Endothelial cell (in vitro differentiated cells): ENCODE measurements around the gene HCRTR1. TPM values are rescaled to one million over a fixed set of nuclear protein-coding genes. Genes with fewer than 3 reads are reported as not detected.

Experiments used
- DNase-seq: peaks from one replicate; pipeline ENCODE4 v3.0.0; 2021; ENCODE audit warnings: low spot score
- H3K27ac Mint-ChIP-seq: one replicate; pipeline ENCODE4 v1.8.0; 2021; ENCODE audit warnings: mixed read lengths, inconsistent platforms; ENCODE audit not compliant: unreplicated experiment
- H3K27me3 Mint-ChIP-seq: one replicate; pipeline ENCODE4 v1.8.0; 2021; ENCODE audit warnings: mild to moderate bottlenecking, moderate library complexity, mixed read lengths, inconsistent platforms; ENCODE audit not compliant: unreplicated experiment
- H3K36me3 Mint-ChIP-seq: one replicate; pipeline ENCODE4 v1.8.0; 2021; ENCODE audit warnings: mild to moderate bottlenecking, low read depth, mixed read lengths, inconsistent platforms; ENCODE audit not compliant: unreplicated experiment
- H3K4me1 Mint-ChIP-seq: one replicate; pipeline ENCODE4 v1.8.0; 2021; ENCODE audit warnings: mild to moderate bottlenecking, mixed read lengths, inconsistent platforms; ENCODE audit not compliant: unreplicated experiment
- H3K4me3 Mint-ChIP-seq: one replicate; pipeline ENCODE4 v1.8.0; 2021; ENCODE audit warnings: mild to moderate bottlenecking, mixed read lengths, inconsistent platforms; ENCODE audit not compliant: unreplicated experiment
- H3K9me3 Mint-ChIP-seq: one replicate; pipeline ENCODE4 v1.8.0; 2021; ENCODE audit warnings: mixed read lengths, inconsistent platforms; ENCODE audit not compliant: unreplicated experiment
- CTCF ChIP-seq: fragments of 200-600 bp; sonication (generic); IDR thresholded peaks from one replicate; pipeline ENCODE4 v1.5.0; 2021; ENCODE audit warnings: antibody characterized with exemption; ENCODE audit not compliant: unreplicated experiment
- total RNA-seq: library from RNA; stranded (reverse); fragmentation: NEBNext Ultra II Directional; extraction: Animal tissue kit (Norgen Biotek cat#: 25700); gene quantifications from one replicate; pipeline ENCODE4 v1.2.1, GENCODE V29; 2021; ENCODE audit not compliant: unreplicated experiment

HCRTR1 gene
- total RNA-seq, 1 donor from 2014 or later = not detected

GRCh38 chr1:31615414-31615813 is 2.1 kb upstream of the HCRTR1 start:
- no peak for DNase-seq
- Mint-ChIP-seq H3K36me3 (peaks cover 5% of the 10 kb centered on the region), H3K27ac (no peak overlapping the region), H3K4me3 (no peak overlapping the region), H3K9me3 (no peaks in the 10 kb centered on the region), H3K27me3 (peaks cover 13% of the 10 kb centered on the region), H3K4me1 (peaks cover 25% of the 10 kb centered on the region)
- no peak for TF ChIP-seq CTCF

- H3K4me3 Mint-ChIP-seq = peak overlapping the region; percentile 40
- no peak for TF ChIP-seq CTCF
- H3K27me3 Mint-ChIP-seq = peaks cover 13% of the 10 kb centered on the region
- peaks cover 5% of the 10 kb centered on the region for H3K36me3 Mint-ChIP-seq
- H3K9me3 Mint-ChIP-seq = no peaks in the 10 kb centered on the region
- H3K27ac Mint-ChIP-seq = no peak overlapping the region
- no peak for DNase-seq
- H3K4me1 Mint-ChIP-seq = peaks cover 27% of the 10 kb centered on the region
Measured at GRCh38 chr1:31615939-31616338, 1.6 kb upstream of the HCRTR1 start.

GRCh38 chr1:31617916-31618746 is 642 bp downstream of the HCRTR1 start:
- peak; percentile 79 for DNase-seq
- no peak overlapping the region for H3K27ac Mint-ChIP-seq
- H3K9me3 Mint-ChIP-seq = no peaks in the 10 kb centered on the region
- H3K4me1 Mint-ChIP-seq = peaks cover 21% of the 10 kb centered on the region
- H3K36me3 Mint-ChIP-seq = peaks cover 5% of the 10 kb centered on the region
- peak; percentile 79 for TF ChIP-seq CTCF
- peak overlapping the region; percentile 71 for H3K4me3 Mint-ChIP-seq
- H3K27me3 Mint-ChIP-seq = peaks cover 9% of the 10 kb centered on the region

- no peak overlapping the region for H3K27ac Mint-ChIP-seq
- peaks cover 12% of the 10 kb centered on the region for H3K27me3 Mint-ChIP-seq
- H3K9me3 Mint-ChIP-seq = no peaks in the 10 kb centered on the region
- TF ChIP-seq CTCF = no peak
- peaks cover 17% of the 10 kb centered on the region for H3K4me1 Mint-ChIP-seq
- DNase-seq = no peak
- peak overlapping the region; percentile 23 for H3K4me3 Mint-ChIP-seq
- peaks cover 5% of the 10 kb centered on the region for H3K36me3 Mint-ChIP-seq
Measured at GRCh38 chr1:31618916-31619846, 1.7 kb downstream of the HCRTR1 start.
